PC-3 (cell line): ENCODE measurements around the gene ITGAE. TPM values are rescaled to one million over a fixed set of nuclear protein-coding genes. Genes with fewer than 3 reads are reported as not detected.

Source experiments
- ATAC-seq: fragments of 200-7000 bp; cut with Tn5 transposase; 2 replicates; pipeline ENCODE4 v1.9.1; 2020; ENCODE audit warnings: mild to moderate bottlenecking, moderate library complexity
- BruUV-seq: library from RNA; stranded (reverse); fragments of 400-500 nt; replicated peaks from 2 replicates; lab custom pipeline; 2021; lab: Mats Ljungman, UMichigan
- CTCF ChIA-PET: fragments of 300-600 bp; sonication (Branson Sonifier 250); formaldehyde crosslinking; loops from one replicate; lab custom pipeline; 2022; ENCODE audit warnings: antibody characterized with exemption; lab: Charles Lee
- POLR2A ChIA-PET: fragments of 300-600 bp; sonication (Branson Sonifier 250); formaldehyde crosslinking; loops from one replicate; lab custom pipeline; 2022; ENCODE audit warnings: antibody characterized with exemption; ENCODE audit not compliant: unreplicated experiment; lab: Charles Lee
- DNase-seq: peaks from one replicate; pipeline ENCODE4 v3.0.0-alpha.2; 2015
- H2AFZ ChIP-seq: fragments of 300-600 bp; sonication (generic); 2 replicates; pipeline ENCODE4 v1.6.0; 2016; ENCODE audit warnings: antibody characterized with exemption, low read length
- H3F3A ChIP-seq: fragments of 300-600 bp; sonication (generic); one replicate; pipeline ENCODE4 v1.6.0; 2017; ENCODE audit warnings: antibody characterized with exemption, low read length, control low read depth, mild to moderate bottlenecking; ENCODE audit not compliant: unreplicated experiment
- H3K27ac ChIP-seq: fragments of 300-600 bp; sonication (generic); 2 replicates; pipeline ENCODE4 v1.5.1; 2016; ENCODE audit warnings: mild to moderate bottlenecking, low read length
- H3K27me3 ChIP-seq: fragments of 300-600 bp; sonication (generic); 2 replicates; pipeline ENCODE4 v1.6.1; 2016; ENCODE audit warnings: low read length, mixed read lengths
- H3K36me3 ChIP-seq: fragments of 300-600 bp; sonication (generic); 2 replicates; pipeline ENCODE4 v1.6.1; 2016; ENCODE audit warnings: low read depth, mixed run types, low read length, mixed read lengths
- H3K4me1 ChIP-seq: fragments of 300-600 bp; sonication (generic); 2 replicates; pipeline ENCODE4 v1.5.1; 2016; ENCODE audit warnings: low read length; ENCODE audit not compliant: insufficient read depth
- H3K4me2 ChIP-seq: fragments of 300-600 bp; sonication (generic); 2 replicates; pipeline ENCODE4 v1.6.0; 2016; ENCODE audit warnings: low read length
- H3K4me3 ChIP-seq: fragments of 300-600 bp; sonication (generic); 2 replicates; pipeline ENCODE4 v1.5.1; 2016; ENCODE audit warnings: mild to moderate bottlenecking, low read length, mixed read lengths
- H3K79me2 ChIP-seq: fragments of 300-600 bp; sonication (generic); 2 replicates; pipeline ENCODE4 v1.6.1; 2017; ENCODE audit warnings: low read length, mixed read lengths
- H3K9ac ChIP-seq: fragments of 300-600 bp; sonication (generic); 2 replicates; pipeline ENCODE4 v1.6.0; 2016; ENCODE audit warnings: mild to moderate bottlenecking, low read length
- H3K9me2 ChIP-seq: fragments of 300-600 bp; sonication (generic); replicated peaks from 2 replicates; pipeline ENCODE4 v1.6.1; 2016; ENCODE audit warnings: mixed run types, low read length, mixed read lengths
- H3K9me3 ChIP-seq: fragments of 300-600 bp; sonication (generic); 2 replicates; pipeline ENCODE4 v1.6.1; 2016; ENCODE audit warnings: low read length, mixed read lengths
- H4K20me1 ChIP-seq: fragments of 300-600 bp; sonication (generic); 2 replicates; pipeline ENCODE4 v1.6.1; 2016; ENCODE audit warnings: low read length, mixed read lengths
- CTCF ChIP-seq: fragments of 300-600 bp; sonication (generic); conservative IDR thresholded peaks from 2 replicates; pipeline ENCODE4 v1.5.1; 2017; ENCODE audit warnings: antibody characterized with exemption, low read depth, mild to moderate bottlenecking, low read length
- EZH2 ChIP-seq: fragments of 300-600 bp; sonication (generic); IDR thresholded peaks from one replicate; pipeline ENCODE4 v1.6.1; 2017; ENCODE audit warnings: antibody characterized with exemption, mild to moderate bottlenecking, low read length; ENCODE audit not compliant: unreplicated experiment
- EZH2phosphoT487 ChIP-seq: fragments of 300-600 bp; sonication (generic); IDR thresholded peaks from 2 replicates; pipeline ENCODE4 v1.6.1; 2018; ENCODE audit warnings: mild to moderate bottlenecking, antibody characterized with exemption, low read length, borderline replicate concordance
- intact Hi-C: fragments of 100-400 bp; cut with micrococcal nuclease; formaldehyde crosslinking; loops from 2 replicates; pipeline ENCODE4 v1.9.0; 2023
- total RNA-seq: library from RNA; depleted of rRNA; stranded (reverse); fragments of >200 nt; gene quantifications from 2 replicates; pipeline ENCODE4 v1.2.3, GENCODE V29; 2014

ITGAE gene
- total RNA-seq, 1 experiment from 2014 or later: 42.0 TPM

GRCh38 chr17:3678095-3678820, 122.7 kb downstream of the ITGAE start:
- CTCF ChIA-PET: no interaction called here

GRCh38 chr17:3675886-3676285, 125.1 kb downstream of the ITGAE start:
- CTCF ChIA-PET: no interaction called here
- H2AFZ ChIP-seq: no peak overlapping the region
- no peaks in the 10 kb centered on the region for H3K4me1 ChIP-seq
- no peaks in the 10 kb centered on the region for H3K27me3 ChIP-seq
- no peak overlapping the region for H3K27ac ChIP-seq
- H3K9me2 ChIP-seq: no peaks in the 10 kb centered on the region
- no peak overlapping the region for H3K9ac ChIP-seq
- intact Hi-C loops: no loop called here
- POLR2A ChIA-PET: no interaction called here
- BruUV-seq: no TSS peak
- ATAC-seq (no peak), DNase-seq (no peak)
- H3K4me3 ChIP-seq: no peak overlapping the region
- H3K9me3 ChIP-seq: no peaks in the 10 kb centered on the region
- 0 out of 2 replicates have a peak, but pooled peaks cover under 1% of the 10 kb centered on the region for H3K79me2 ChIP-seq
- no peaks in the 10 kb centered on the region for H3F3A ChIP-seq
- H3K36me3 ChIP-seq: no peaks in the 10 kb centered on the region
- no peak for TF ChIP-seq EZH2
- no peak for TF ChIP-seq EZH2phosphoT487
- no peak for TF ChIP-seq CTCF
- H3K4me2 ChIP-seq: no peak overlapping the region
- H4K20me1 ChIP-seq: no peaks in the 10 kb centered on the region

More at GRCh38 chr17:3678095-3678820, 122.7 kb downstream of the ITGAE start:
- intact Hi-C loops: no loop called here
- Histone ChIP-seq H3K79me2 (no peaks in the 10 kb centered on the region), H3K27ac (no peak overlapping the region), H2AFZ (no peak overlapping the region), H4K20me1 (no peaks in the 10 kb centered on the region), H3K9ac (no peak overlapping the region), H3K27me3 (no peaks in the 10 kb centered on the region), H3K4me2 (no peak overlapping the region), H3K9me2 (no peaks in the 10 kb centered on the region), H3K4me3 (no peak overlapping the region), H3K4me1 (no peaks in the 10 kb centered on the region), H3K9me3 (no peaks in the 10 kb centered on the region), H3K36me3 (no peaks in the 10 kb centered on the region; the same call in 1 of the 2 replicates), H3F3A (no peaks in the 10 kb centered on the region)
- POLR2A ChIA-PET: interaction anchor here (0.6 kb wide), 1 partner anchor 23 kb away, joined by 3 read pairs; no protein-coding TSS in a partner anchor
- DNase-seq (peak; percentile 26), ATAC-seq (peak; percentile 69)
- TF ChIP-seq EZH2phosphoT487 (no peak), CTCF (no peak), EZH2 (no peak)
- BruUV-seq: no TSS peak

DNA sequence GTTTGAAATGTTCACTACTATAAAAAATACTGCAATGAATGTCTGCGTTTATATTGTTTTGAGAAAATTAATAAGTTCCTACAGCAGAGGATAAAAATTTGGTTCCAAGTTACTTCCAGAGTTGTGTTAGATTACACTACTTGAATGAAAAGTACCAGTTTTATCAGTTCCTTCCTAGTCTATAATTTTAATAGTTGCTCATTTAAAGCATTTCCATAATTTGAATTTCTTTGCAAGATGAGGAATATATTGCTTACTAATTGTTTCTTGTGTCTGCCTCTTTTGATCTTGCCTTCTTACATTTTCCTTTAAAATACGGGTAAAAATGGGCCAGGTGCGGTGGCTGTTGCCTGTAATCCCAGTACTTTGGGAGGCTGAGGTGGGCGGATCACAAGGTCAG, 128.4 kb downstream of the ITGAE start:
- no peak overlapping the region for H3K9ac ChIP-seq
- BruUV-seq: no TSS peak
- no peak for DNase-seq
- peaks cover 2% of the 10 kb centered on the region; the same call in 1 of the 2 replicates for H4K20me1 ChIP-seq
- H3K4me2 ChIP-seq: no peak overlapping the region
- no peaks in the 10 kb centered on the region for H3K36me3 ChIP-seq
- 0 out of 2 replicates have a peak, but pooled peaks cover 1% of the 10 kb centered on the region for H3K4me1 ChIP-seq
- intact Hi-C loops: no loop called here
- no peak for TF ChIP-seq EZH2
- H3K9me3 ChIP-seq: no peaks in the 10 kb centered on the region
- no peaks in the 10 kb centered on the region for H3K9me2 ChIP-seq
- no peak overlapping the region for H3K4me3 ChIP-seq
- no peaks in the 10 kb centered on the region for H3F3A ChIP-seq
- peaks cover 26% of the 10 kb centered on the region for H3K79me2 ChIP-seq
- CTCF ChIA-PET: no interaction called here
- no peak overlapping the region for H2AFZ ChIP-seq
- H3K27ac ChIP-seq: no peak overlapping the region
- ATAC-seq: no peak
- H3K27me3 ChIP-seq: no peaks in the 10 kb centered on the region
- POLR2A ChIA-PET: no interaction called here
